Endometrial microvascular endothelial cells (primary cell): ENCODE results near the gene TEDDM1. TPM values are rescaled to one million over a fixed set of nuclear protein-coding genes. Genes with fewer than 3 reads are reported as not detected.

Experiments used
- in situ Hi-C: cut with HindIII; loops from 2 replicates; pipeline ENCODE4 v1.10.0; 2017; ENCODE audit warnings: low sequenced_read_pairs, low pct_unique_long_range_greater_than_20kb; ENCODE audit errors: inconsistent ontology term
- total RNA-seq: library from RNA; depleted of rRNA; stranded (reverse); fragments of >200 nt; gene quantifications from one replicate; pipeline ENCODE4 v1.2.3, GENCODE V29; 2015; ENCODE audit errors: inconsistent ontology term

TEDDM1 gene
- total RNA-seq, 1 donor from 2014 or later = not detected

DNA sequence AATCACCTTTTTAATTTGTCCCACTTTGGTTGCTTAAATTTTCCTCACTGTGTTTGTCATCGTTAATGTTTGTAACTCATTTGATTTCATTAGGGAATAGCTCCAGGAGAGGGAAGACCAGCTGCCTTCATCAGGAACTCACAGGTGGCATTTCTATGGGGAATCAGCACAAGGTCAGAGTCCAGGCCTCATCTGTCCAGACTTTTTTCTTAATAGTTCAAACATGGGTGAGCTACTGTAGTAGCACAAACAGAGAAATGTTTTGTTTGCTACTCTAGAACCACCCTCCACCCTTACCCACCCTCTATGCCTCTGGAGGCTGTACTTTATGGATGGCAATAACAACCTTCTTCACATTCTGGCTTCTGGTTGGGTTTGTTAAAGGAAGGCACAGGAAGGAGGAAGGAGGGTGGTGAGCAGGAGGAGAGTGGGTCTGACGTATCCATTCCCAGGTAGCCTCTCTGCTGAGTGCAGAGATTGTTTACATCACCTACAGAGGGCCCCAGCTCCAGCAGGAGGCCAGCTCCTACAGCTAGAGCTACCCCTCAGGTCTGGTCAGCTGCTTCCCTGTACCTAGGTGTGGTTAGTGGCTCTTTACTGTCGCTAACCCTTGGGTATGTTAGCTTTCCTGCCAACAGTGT is 8.1 kb upstream of the TEDDM1 start:
- in situ Hi-C loops = no loop called here

DNA sequence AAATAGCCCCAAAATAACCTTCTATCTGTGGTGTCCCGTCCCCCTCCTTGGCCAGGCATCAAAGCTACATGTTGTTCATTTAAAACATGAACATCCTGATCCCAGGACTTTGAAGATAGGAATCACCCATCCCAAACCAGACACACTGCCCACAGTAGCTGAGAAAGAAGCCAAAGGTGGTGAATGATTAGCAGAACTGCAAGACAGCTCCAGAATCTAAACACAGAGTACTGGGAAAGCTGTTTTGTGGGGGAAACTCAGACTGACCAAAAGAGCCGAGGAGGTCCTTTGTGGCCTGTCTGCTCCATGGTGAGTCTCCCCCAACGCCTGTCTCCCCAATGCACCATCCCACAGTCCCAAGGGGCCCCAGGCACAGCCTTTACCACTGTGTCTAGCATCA is 7.3 kb upstream of the TEDDM1 start:
- in situ Hi-C loops = no loop called here

- in situ Hi-C loops = no loop called here
Observed at GRCh38 chr1:182406012-182406411, 5.5 kb upstream of the TEDDM1 start.

- in situ Hi-C loops = no loop called here
Observed at GRCh38 chr1:182405578-182405977, 5.1 kb upstream of the TEDDM1 start.

DNA sequence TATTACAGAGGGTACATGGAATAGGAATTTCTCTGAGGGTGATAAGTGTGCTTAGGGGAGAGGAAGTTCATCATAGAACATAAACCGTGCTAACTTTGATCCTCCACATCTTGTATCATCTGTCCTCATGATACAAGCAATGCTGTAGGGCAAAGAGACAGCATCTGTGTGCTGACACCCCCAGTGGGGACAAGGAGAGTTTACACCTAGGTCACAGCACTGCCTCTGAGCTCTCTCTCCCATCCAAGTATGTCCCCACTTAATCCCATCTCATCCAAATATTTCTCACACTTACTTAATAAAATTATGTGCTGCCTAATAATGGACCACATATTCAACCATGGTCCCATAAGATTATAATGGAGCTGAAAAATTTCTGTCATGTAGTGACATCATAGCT is 4.3 kb upstream of the TEDDM1 start:
- in situ Hi-C loops = no loop called here

DNA sequence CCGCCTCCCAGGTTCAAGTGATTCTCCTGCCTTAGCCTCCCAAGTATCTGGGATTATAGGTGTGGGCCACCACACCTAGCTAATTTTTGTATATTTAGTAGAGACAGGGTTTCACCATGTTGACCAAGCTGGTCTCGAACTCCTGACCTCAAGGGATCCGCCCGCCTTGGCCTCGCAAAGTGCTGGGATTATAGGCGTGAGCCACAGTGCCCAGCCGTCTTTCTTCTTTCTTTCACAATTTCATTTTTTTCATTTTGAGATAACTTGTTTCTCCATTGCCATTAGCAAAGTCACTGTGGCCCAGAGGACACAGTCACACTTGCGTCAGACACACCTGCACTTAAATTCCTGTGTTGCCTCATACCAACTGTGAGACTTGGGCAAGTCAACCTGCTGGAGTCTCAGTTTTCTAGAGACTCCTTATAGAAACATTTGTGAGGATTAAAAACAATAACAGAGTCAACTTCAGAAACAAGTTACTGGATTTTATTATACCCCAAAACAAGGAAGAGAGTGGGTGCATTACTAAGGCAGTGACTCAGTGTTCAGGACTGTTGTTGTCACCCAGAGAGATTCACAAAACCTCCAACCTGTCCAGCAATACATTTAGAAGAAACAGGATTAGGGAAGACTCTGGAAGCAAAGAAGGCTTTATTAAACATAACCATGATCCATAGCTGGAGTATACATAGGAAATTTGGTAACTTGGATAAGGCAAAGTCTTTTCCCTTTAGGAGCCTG is 2.6 kb downstream of the TEDDM1 start:
- in situ Hi-C loops = no loop called here

DNA sequence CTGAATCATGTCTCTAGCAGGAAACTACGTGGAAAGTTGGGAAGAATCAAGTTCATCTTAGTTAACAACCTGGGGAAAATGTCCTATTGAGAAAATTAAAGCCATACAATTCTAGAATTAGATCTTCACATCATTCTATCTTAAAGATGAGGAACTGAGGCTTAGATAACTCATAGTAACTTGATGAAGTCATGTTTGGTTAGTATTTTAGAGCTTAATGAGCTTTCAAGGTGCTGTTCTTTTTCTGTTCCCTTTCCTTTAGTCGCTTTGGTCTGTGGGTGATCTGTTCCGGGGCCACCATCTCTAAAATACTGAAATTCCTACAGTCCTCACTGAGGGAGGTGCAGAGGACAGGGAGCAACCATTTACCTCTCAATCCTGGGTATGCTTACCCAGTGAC is 4.6 kb downstream of the TEDDM1 start:
- in situ Hi-C loops = no loop called here

- in situ Hi-C loops = no loop called here
Observed at GRCh38 chr1:182394055-182394775, 6.3 kb downstream of the TEDDM1 start.

DNA sequence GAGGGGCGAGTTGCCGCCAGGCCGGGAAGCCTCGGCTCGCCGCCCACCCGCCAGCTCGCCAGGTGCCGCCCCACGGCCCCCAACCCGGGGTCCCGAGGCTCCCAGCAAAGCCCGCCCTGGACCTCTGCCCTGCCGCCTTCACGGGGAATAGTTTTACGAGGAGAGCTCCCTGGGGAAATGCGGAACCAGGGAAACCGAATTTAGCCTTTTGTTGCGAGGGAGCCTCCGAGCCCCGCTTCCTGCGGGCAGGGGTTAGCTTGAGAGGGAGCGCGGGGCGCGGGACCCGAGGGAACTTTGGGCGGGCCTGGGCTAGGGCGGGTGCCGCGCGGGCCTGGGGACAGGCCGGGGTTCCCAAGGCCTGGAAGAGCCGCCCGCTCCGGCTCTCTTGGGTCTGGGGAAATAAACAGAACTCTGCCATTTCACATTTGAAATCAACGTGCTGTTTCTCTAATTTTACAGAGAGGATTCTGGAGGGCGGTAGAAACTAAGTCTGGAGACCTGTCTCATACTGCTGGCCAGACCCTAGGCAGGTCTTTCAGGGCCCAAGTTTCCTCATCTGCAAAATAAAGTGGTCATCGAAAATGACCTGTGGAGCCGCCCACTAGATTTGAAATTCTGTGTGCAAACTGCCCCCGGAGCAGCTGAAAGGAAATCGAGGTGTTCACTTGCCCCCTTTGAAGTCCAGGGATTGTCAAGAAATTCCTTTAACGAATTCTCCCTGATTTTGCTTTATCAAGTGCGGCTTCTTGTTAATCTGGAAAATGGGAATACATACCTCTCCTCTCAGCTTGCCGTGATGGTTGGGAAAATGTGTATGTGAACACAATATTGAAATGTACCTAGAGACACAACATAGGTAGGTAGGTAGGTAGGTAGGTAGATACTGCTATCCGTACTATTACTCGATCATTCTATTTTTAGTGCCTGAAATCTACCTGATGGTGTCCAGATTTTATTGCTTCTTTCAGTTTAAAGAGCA is 8.1 kb downstream of the TEDDM1 start:
- in situ Hi-C loops = no loop called here

DNA sequence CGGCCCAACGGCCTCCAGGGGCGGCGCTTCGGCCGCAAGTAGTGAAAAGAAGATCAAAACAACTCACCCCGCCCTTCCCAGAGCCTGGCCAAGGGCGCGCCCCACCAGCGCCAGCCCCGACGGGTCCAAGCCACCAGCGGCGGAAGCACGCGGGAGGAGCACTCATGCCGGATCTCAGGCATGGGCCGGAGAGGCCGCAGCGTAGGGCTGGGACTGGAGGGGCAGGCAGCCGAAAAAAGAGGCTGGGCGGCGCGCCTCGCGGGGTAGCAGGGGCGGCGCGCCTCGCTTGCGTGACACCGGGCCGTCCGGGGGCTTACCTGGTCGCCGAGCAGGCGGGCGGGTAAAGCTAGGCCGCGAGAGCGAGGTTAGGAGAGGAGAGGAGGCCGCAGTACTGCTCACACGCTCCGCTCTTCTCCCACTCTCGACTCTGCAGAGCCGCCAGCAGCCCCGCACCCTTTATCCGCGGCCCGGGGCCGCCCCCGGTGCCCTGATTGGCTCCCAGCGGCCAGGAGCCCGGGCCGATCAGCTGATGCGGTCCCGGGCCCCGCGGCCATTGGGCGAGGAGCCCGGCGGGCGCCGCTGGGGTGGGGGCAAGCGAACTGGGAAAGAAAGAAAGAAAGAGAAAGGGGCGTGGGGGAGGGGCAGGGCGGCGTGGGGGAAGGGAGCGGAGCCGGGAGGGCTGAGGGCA is 9.0 kb downstream of the TEDDM1 start, which contains the start of gene GLUL:
TSS of gene GLUL (minus strand) at position 429 of the 688 bp plus-strand sequence. CDS start 3,053 bp downstream, outside the sequence.
- in situ Hi-C loops = no loop called here

DNA sequence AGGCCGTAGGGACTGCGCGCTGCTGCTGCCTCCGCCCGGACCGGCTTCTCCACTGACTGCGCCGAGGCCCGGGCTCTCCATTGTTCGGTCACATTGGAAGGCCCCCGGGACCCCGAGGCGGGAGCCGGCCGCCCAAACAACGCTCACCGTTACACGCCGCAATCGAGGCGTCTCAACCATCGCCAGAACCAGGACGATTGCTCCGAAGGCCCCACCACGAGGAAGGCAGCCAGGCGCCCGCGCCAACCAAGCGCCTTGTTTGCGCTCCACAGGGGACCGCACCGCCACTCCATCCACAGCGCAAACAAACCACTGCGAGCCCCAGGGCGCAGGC is 9.5 kb downstream of the TEDDM1 start:
- in situ Hi-C loops = no loop called here

- in situ Hi-C loops = no loop called here
Observed at GRCh38 chr1:182389619-182390047, 10.8 kb downstream of the TEDDM1 start.

- in situ Hi-C loops = no loop called here
Observed at GRCh38 chr1:182388392-182389134, 11.9 kb downstream of the TEDDM1 start.

- in situ Hi-C loops = no loop called here
Observed at GRCh38 chr1:182387566-182387965, 12.9 kb downstream of the TEDDM1 start.

- in situ Hi-C loops = no loop called here
Observed at GRCh38 chr1:182386980-182387379, 13.5 kb downstream of the TEDDM1 start.

- in situ Hi-C loops = no loop called here
Observed at GRCh38 chr1:182385885-182386853, 14.3 kb downstream of the TEDDM1 start.
